G401 (cell line): Measurements from ENCODE around the gene SP9. TPM values are rescaled to one million over a fixed set of nuclear protein-coding genes. Genes with fewer than 3 reads are reported as not detected.
"Not testable (repeated sequence)": the region's sequence is repeated elsewhere in the genome, so short reads cannot be mapped to it uniquely, and the experiment has no call there.

Experiments
- DNase-seq: peaks from one replicate; pipeline ENCODE4 v3.0.0-alpha.2; 2015; ENCODE audit warnings: low spot score
- in situ Hi-C: cut with HindIII; loops from 2 replicates; pipeline ENCODE4 v1.10.0; 2016; ENCODE audit warnings: low sequenced_read_pairs, mixed read lengths
- total RNA-seq: library from RNA; depleted of rRNA; stranded (reverse); fragments of >200 nt; shearing (Covaris generic); gene quantifications from 2 replicates; pipeline ENCODE4 v1.2.3, GENCODE V29; 2014

Gene SP9
- total RNA-seq, 1 experiment from 2014 or later, result not detected

GRCh38 chr2:174342686-174343342 lies 8.1 kb downstream of the SP9 start:
- in situ Hi-C loops, result no loop called here
- no peak for DNase-seq

GRCh38 chr2:174343343-174343622 lies 8.5 kb downstream of the SP9 start:
- no peak for DNase-seq
- in situ Hi-C loops, result no loop called here

DNA sequence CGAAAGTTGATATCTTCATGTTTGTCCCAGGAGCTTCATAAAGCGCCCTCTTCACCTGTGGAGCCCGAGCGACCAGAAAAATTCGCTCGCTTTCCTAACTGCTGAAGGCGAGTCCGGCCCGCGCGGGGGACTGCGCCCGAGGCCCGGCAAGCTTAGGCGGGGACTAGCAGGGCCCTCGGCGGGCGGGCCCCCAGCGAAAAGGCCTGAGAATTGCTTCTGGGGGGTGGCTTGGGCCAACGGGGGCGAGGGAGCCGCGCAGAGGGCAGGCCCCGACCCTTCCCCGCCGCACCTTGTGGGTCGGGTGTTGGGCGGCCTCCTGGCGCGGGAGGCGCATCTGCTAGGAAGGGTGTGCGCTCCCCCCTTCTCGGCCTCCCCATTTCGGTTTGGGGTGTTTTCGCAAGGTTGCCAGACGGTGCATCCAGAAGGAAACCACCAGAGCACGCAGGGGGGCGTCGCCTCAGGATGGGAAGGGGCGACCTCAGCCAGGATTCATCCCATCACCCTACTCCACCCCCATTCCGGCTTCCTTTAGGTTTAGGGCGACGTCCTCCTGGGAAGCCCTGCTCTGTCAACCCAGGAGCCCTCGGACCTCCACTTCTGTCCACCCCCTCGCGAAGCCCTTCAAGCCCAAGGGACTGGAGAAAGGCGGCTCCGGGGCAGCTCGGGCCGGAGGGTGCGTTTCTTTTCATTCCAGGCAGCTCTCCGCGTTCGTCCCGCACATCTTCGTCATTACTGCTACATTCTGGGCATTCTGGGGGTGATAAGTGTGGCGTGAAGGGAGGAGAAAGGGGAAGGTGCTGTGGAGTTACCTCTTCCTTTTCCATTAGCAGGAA lies 9.1 kb downstream of the SP9 start:
- no peak for DNase-seq
- in situ Hi-C loops, result no loop called here

GRCh38 chr2:174344716-174345461 lies 10.1 kb downstream of the SP9 start:
- no peak for DNase-seq

GRCh38 chr2:174350018-174350417 lies 15.3 kb downstream of the SP9 start:
- DNase-seq, result no peak
- in situ Hi-C loops, result no loop called here

More at GRCh38 chr2:174344716-174345461, 10.1 kb downstream of the SP9 start:
- in situ Hi-C loops, result no loop called here

GRCh38 chr2:174350593-174351181 lies 15.9 kb downstream of the SP9 start:
- no peak for DNase-seq
- in situ Hi-C loops, result no loop called here

DNA sequence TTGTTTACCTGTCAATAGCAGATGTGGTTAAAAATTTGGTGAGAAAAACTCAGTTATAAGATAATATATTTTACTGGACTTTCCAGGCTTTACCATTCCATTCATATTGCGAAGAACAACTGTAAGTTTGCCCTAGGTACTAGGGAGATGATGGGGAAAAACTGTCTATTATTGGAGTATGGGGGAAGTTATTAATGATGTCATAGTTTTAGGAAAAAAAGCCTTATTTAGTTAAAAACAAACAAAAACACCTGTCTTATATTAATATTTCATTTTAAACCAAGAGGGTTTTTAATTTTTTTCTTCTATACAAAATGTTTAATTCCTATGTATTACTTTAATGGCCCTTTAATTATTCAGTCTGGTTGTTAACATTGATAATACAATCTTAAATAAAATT lies 18.2 kb downstream of the SP9 start:
- in situ Hi-C loops, result no loop called here
- DNase-seq, result no peak

GRCh38 chr2:174356347-174356746 lies 21.6 kb downstream of the SP9 start:
- in situ Hi-C loops, result no loop called here
- DNase-seq, result no peak

DNA sequence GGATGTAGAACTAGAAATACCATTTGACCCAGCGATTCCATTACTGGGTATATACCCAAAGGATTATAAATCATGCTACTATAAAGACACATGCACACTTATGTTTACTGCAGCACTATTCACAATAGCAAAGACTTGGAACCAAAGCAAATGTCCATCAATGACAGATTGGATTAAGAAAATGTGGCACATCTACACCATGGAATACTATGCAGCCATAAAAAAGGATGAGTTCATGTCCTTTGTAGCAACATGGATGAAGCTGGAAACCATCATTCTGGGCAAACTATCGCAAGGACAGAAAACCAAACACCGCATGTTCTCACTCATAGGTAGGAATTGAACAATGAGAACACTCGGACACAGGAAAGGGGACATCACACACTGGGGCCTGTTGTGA lies 24.9 kb downstream of the SP9 start:
- DNase-seq, in situ Hi-C loops: not testable (repeated sequence)

GRCh38 chr2:174362949-174363348 lies 28.2 kb downstream of the SP9 start:
- DNase-seq, result no peak
- in situ Hi-C loops, result no loop called here

- DNase-seq, in situ Hi-C loops: not testable (repeated sequence)
Measured at GRCh38 chr2:174363492-174364225, 28.9 kb downstream of the SP9 start.

GRCh38 chr2:174364628-174365027 lies 29.9 kb downstream of the SP9 start:
- DNase-seq, result no peak
- in situ Hi-C loops, result no loop called here

DNA sequence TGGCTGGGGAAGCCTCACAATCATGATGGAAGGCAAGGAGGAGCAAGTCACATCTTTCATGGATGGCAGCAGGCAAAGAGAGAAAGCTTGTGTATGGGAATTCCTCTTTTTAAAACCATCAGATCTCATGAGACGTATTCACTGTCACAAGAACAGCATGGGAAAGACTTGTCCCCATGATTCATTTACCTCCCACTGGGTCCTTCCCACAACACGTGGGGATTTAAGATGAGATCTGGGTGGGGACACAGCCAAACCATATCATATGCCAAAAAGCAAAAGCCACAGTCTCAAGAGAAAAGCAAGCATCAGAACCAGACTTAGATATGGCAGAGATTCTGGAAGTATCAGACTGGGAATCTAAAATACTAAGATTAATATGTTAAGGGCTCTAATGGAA lies 30.8 kb downstream of the SP9 start:
- DNase-seq, result no peak
- in situ Hi-C loops, result no loop called here

GRCh38 chr2:174368691-174369090 lies 33.9 kb downstream of the SP9 start:
- no peak for DNase-seq
- in situ Hi-C loops, result no loop called here

GRCh38 chr2:174376967-174377366 lies 42.2 kb downstream of the SP9 start:
- DNase-seq, result no peak
- in situ Hi-C loops, result no loop called here

- no peak for DNase-seq
- in situ Hi-C loops, result no loop called here
Measured at GRCh38 chr2:174383796-174384195, 49.0 kb downstream of the SP9 start.

GRCh38 chr2:174385201-174385600 lies 50.4 kb downstream of the SP9 start:
- DNase-seq, result no peak
- in situ Hi-C loops, result no loop called here
